GM21447 (cell line): ENCODE data around the gene TMEM242.

Experiments used
- ATAC-seq: cut with Tn5 transposase; IDR thresholded peaks from one replicate; pipeline ENCODE4 v1.9.1; 2021; ENCODE audit not compliant: unreplicated experiment

Gene TMEM242

DNA sequence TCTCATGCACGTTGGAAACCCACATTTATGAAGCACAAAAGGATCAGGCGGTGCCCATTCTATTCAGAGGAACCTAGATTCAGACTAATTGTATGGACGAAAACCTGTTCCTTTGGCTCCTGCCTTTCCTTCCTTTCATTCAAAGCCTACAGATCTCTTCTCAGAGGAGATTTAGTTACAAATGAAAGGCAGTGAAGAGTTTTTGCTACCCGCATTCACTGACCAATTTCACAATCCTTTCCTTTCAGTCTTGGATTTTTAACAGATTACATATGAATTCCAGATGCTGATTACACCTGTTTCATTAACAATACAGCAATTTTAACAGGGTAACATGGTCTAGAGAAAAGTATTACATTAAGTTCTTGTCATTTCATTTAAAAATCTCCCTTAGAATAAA, 32.0 kb downstream of the TMEM242 start:
- ATAC-seq, result no peak

DNA sequence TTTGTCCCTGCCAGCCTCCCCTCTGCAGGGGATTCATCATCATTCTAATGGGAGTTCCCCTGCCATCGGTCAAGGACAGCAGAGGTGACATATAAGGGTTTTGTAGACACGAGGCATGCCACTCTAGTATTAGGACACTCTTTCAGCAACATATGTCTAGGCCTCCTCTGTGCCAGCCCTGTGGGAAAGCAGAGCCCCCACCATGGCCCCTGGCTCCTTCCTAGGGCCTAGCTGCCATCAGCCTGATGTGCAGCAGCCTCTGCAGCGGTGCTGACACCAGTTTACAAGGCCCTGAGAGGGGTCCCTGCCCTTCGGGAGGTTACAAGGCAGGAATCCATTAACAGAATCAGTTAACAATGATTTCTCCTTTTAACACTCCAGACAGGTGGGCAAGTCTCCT, 32.5 kb downstream of the TMEM242 start:
- ATAC-seq, result no peak

DNA sequence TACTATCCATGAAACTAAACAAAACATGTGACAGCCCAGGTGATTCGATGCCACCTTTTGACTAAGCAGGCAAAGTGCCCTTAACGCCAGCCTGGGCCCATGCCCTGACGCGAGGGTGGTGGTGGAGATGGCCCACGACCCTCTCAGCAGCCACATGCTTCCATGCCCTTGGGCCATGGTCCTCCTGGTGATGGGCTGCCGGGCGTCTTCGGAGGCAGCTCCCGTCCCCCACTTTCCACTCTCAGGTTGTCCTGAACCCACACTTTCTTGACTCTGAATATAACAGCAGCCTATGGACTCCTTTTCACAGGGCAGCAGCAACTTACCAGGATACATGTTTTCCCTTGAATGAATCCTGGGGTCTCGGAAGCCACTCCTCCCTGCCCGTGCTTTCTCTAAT, 33.6 kb downstream of the TMEM242 start:
- no peak for ATAC-seq

DNA sequence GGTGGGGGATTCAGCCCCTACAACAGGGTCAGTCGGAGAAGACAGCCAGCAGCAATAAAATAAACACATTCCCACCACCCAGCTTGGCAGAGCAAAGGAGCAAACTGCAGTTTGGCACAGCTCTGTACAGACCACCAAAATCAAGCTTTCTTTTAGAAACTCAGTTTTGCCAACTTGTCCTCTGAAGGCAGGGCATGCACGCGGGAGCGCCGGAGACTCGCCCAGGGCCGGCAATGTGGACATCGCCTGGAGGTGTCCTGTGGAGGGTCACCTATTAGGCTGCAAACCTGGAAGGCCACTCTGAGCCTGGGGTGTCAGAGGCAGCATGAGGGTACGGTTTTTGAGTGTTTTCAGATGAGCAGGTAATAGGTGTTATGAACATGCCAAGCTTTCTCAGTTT, 34.7 kb downstream of the TMEM242 start:
- ATAC-seq, result no peak

DNA sequence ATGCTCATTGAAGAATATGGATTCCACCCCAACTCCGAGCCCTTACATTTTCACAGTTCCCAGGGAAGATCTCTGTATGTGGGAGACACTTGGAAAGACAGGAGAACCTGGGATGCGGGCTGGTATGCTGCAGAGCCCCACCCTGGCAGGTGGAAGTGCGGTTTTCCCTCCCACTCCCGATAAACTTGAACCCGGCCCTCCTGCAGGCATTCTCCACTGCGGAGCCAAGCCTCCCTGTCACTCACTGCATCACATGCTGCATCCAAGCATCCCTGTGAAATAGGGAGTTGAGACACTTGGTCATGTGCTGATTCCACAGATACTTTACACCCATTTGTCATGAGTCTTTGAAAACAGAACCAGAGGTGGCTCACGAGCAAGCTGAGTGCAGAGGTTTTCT, 35.4 kb downstream of the TMEM242 start:
- ATAC-seq, result no peak

DNA sequence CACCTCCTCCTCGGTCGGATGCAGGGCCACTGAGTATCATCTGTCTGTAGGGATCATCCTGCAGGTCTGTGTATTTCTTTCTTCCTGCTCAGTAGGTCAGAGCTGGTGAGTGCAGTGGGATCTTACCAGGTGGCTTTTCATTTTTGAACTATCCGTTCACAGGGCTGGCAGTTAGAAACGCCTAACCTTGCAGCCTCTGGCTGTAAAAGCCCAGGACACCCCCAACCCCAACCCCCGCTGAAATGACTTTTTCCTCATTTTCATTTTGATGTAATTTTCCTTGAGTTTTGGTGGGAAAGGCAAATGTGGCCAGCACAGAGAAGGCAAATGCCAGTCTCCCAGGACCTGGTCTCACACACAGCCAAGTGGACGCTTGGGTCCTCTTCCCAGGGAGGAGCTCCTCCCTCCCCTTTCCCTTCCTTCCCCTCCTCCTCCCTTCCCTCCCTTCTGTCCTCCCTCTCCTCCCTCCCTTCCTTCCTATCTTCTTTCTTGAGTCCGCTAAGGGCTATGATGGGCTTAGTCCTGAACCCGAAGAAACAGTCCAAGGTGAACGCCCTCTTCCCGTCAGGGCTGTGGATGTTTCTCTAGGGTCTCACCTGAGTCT, 36.0 kb downstream of the TMEM242 start:
- ATAC-seq, result no peak

DNA sequence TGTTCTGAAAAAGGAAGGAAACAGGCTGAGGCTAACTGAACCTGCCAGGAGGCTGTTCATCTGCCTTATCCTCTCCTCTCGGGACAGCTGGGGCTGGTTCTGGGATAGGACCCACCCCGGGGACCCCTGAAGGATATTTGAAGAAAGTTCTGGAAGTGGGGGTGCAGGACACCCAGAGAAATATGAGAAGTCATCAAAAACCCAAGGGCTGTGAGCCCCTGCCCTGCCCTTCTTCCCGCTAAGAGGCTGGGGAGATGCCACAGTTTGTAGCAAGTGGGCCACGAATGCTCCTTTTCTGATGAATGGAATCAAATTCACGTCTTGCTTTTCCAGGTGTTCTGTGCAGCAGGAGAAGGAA, 37.9 kb downstream of the TMEM242 start:
- ATAC-seq, result no peak

DNA sequence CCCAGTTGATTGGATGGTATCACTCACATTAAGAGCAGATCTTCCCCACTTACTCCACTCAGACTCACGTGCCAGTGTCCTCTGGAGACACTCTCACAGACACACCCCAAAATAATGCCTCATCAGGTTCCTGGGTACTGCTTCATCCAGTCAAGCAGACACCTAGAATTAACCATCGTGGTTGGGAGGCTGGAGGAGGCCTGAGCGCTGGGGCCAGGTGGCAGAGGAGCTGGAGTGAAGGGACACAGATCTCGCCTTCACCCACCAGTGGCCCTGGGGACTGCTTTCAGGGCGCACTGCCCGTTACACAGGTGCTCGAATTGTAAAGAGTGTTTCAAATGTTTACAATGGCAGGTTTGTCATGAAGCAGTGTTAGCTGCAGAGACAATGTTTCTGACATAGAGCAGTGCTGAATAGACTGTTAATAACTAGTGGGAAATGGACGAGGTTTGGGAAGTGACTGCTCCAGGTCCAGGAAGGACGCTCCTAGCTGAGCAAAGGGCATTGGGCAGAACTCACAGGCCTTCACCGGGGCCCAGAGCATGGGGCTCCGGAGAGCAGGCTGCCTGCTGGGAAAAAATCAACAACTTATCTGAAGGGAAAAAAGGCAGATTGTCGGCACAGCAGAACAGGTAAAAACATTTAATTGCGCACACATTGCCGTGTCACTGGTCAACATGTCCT, 38.4 kb downstream of the TMEM242 start:
- ATAC-seq, result no peak

DNA sequence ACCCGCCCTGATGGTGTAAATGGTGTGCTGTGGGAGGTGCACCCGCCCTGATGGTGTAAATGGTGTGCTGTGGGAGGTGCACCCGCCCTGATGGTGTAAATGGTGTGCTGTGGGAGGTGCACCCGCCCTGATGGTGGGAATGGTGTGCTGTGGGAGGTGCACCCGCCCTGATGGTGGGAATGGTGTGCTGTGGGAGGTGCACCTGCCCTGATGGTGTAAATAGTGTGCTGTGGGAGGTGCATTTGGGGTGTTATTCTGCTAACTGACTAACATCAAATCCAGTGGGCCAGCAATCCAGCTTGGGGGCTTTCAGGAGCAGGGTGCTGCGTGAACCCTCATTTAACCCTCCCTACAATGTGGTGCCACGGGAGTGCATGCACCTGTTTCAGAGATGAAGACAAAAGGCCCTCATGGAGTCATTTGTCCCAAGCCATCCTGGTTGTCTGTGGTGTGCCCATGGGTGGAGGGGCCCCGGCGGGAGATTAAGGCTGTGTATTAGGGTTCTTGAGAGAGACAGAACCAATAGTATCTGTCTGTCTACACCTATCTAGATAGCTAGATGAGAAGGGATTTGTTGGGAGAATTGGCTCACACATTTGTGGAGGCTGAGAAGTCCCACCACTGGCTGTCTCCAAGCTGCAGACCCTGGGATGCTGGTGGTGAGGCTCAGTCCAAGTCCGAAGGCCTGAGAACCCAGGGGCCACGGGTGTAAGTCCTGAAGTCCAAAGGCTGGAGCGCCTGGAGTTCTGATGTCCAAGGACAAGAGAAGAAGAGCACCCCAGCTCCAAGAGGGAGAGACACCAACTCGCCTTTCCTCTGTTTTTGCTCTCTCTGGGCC, 39.2 kb downstream of the TMEM242 start:
- ATAC-seq, result no peak

DNA sequence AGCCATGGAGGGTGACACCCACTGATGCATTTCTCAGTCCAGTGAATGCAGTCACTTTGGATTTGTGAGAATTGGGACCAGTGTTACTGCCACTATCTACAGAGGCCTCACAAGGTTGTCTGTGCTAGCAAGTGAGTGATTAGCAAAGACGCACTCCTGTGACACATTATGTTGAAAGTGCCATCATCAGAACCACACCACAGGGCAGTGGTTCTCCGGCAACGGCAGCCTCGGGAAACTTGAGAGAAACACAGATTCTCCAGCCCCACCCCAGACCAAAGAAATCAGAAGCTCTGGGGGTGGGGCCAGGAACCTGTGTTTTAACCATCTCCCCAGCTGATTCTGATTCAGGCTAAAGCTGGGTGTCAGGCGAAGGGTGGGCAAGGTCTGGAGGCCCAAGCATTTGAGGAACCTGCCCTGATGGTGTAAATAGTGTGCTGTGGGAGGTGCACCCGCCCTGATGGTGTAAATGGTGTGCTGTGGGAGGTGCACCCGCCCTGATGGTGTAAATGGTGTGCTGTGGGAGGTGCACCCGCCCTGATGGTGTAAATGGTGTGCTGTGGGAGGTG, 39.9 kb downstream of the TMEM242 start:
- no peak for ATAC-seq

DNA sequence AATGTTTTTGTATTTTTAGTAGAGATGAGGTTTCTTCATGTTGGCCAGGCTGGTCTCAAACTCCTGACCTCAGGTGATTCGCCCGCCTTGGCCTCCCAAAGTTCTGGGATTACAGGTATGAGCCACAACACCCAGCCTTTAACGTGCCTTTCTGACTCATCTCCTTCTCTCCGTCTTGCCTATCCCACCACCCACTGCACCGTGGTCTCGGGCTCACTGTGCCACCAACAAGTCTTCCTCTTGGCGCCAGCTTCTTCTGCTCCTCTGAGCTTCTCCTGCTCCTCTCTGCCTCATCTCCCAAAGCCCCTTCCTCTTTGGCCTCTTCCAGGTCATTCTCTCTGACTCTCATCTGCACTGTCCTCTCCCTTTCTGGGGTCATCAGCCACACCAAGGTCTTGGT, 41.0 kb downstream of the TMEM242 start:
- no peak for ATAC-seq

DNA sequence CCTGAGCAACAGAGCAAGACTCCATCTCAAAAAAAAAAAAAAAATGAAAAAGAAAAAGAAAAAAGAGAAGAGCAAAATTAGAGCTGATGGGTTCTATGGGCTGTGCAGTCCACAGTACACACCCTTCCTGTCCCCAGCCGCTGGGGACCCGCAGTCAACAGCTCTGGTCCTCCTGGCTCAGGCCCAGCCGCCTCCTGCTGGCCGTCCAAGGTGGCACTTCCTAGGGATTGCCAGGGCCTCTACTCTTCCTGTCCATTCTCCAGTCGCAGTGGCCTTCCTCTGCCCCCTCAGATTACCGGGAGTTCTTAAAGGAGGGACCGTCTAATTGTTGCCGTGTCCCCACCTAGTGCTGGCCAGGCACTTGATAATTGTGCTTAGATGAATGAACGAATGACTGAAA, 41.7 kb downstream of the TMEM242 start:
- ATAC-seq, result no peak

DNA sequence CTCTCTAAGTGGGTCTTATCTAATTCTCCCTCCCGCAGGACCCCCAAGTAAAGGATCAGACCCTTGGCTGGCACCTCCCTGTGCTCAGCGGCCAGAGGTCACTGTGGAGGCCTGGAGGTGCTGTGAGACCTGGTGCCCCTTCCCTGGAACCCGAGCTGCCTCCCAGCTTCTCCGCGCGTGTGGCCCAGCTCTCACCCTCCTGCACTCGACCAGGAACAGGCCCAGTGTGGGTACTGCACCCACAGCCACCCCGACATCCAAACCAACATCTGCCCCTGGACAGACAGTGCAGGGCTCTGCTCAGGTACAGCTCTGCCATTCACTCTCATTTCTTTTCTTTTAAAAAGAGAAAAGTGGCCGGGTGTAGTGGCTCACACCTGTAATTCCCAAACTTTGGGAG, 42.4 kb downstream of the TMEM242 start:
- ATAC-seq, result no peak

DNA sequence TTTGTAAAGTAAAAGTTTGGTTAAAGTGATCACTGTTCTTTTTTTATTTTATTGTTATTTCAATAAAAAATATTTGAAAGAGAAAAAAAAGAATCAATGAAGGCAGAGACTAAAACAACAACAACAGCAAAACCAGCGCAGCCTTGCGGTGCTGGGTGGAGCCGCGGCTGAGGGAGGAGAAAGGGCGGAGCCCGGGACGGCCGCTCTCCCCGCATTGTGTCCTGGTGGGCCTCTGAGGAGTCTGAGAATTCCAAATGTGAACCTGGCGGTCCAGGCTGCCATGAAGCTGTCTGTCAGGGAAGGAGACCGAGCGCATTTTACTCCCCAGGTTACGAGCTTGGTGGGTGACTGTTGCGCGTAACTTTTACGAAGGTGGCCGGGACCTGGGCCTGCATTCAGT, 43.2 kb downstream of the TMEM242 start:
- ATAC-seq, result no peak

DNA sequence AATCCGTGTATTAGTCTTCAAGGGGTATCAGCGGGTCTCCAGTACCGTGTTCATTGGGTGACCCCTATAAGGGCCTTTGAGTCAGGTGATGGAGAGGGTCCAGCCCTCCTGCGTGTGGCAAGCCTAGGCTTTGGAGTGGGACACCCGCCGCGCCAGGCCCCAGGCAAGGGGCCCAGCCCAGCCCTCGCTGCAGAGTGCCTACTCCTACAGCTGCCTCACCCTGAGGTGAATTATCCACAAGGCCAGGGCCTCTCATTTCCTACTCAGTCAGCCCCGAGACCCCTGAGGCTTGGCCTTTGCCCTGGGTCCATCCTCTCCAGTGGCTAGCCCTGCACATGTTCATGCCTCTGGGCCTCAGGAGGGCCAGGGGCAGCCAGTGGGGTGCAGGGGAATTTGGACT, 45.1 kb downstream of the TMEM242 start:
- ATAC-seq, result no peak

DNA sequence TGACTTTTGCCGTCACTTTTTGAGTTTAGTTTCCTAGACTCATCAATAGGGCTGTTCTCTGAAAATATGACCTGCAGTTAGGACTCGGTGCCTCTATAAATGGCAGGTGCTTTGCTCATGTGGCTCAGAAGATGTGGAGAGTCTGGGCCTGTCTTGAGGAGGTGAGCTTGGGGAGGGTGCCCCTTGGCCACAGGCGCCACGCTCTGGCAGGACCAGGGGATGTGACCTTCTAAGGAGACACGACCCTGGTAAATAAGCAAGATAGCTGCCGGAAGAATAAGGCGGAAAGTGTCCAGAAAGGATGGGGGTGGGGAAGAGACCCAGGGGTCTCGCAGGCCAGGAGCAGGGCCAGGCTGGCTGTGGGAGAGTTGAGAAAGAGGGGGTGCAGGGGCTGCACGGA, 46.6 kb downstream of the TMEM242 start:
- ATAC-seq, result no peak

DNA sequence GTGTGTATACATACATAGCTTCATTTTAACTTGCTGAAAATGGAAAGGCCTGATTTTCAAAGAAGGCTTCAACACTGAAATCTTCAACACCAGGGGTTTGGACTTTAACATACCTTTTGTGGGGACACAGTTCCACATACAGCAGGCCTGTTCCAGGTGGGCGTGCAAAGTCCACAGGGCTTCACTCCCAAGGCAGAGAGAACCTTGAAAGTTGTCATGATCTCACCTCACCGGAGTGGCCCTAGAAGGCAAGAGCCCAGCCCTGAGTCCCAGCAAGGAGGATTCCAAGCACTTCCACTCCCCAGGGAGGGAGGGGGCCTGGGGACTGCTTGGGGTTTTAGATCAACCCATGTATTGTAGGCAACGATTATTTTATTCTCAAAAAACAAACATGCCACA, 47.2 kb downstream of the TMEM242 start:
- ATAC-seq, result no peak

DNA sequence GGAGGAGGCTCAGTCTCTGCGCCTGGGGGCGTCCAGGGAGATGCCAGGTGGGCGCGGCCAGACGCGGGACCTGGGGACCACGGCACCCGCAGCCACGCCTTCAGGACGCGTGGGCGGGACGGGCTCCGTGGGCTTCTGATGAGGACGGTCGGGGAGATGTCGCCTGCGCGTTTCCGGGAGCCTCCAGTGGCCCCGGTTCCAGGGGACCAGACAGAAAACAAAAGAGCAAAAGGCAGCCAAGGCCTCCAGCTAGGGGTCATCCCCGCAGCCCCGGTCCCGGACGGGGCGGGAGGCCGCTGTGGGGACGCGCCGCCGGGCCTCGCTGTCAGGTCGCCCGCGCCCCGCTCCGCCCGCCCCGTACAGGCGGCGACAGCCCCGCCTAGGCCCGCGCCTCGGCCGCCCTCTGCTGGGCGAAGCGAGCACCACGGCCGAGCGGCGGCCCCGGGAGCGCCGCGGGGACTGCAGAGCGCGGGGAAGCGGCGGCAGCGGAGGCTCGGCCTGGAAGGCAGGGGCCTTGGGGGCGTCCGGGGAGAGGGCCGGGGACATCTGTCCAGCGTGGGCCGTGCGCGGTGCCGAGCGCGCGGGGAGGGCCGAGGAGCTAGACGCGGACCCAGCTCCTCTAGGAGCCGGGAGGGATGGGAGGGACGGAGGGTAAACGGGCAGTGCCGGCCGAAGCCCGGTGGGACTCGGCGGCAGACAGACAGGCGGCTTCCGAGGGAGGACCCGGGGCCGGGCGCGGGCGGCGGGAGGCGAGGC, 48.7 kb downstream of the TMEM242 start:
- ATAC-seq, result peak; percentile 87

DNA sequence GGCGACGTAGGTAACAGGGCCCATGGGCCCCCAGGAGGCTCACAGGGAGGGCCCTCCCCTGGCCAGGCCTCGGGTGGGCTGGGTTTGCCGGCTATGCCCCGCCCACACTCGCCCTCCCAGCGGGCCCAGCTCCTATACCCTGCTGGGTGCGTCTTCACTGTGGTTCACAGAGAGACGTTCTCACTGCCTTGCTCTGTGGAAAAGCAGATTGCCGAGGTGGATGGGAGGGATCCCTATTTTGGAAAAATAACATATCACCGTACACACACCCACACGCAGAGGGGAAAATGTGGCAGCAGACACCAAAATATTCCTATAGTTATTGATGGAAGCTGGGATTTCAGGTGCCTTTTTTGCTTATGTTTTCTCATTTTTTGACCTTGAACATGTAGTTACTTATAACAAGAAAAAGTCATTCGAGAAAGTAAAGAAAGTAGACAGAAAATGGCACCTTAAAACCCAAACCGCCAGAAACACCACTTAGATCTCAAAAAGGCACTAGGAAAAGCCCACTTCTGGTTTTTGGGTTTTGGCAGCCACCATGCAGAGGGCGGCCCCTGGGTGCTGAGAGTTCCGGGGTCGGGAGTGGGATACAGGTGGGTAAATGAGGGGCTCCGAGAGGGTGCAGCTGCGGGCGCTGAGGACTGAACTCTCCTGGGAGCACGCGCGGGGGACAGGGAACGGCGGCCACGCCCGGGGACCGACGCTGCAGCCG, 49.4 kb downstream of the TMEM242 start:
- no peak for ATAC-seq

DNA sequence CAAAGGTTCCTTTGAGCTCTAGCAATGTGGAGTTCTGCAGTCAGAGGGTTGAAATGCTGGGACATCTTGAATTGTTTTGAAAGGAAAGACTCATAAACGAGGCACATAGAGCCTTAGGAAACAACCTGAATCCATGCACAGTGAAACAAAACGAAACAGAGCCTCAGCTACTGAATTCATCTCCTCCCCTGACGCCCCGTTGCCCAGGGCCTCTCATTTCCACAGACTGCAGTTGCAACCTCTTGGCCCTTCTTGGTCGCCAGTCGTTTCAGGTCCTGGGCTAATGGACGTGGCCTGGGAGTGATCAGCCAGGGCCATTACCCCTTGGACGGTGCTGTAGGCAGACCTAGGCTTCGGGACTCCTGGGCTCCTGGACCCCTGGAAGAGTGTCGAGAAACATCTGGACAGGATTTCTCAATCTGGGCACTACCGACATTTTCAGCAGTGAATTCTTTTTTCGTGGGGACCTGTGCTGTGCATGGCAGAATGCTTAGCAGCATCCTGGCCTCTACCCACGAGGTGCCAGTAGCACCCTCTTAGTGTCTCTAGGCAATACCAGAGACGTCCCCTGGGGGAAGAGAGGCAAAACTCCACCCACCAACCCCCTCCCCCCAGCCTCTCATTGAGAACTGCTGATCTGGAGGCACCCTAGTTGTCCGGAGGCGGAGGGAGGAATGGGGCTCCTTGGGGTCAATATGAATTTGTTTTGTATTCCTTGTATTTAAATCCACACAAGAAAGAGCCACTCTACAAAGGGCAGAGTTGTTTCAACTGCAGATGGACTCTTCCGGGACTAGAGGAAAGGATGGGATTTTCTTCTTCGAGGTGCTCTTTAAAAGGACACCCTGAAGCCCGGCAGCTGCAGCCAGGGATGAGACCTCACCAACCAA, 50.2 kb downstream of the TMEM242 start:
- ATAC-seq, result no peak
